Measurements from ENCODE around the gene FNDC3B.

DNA sequence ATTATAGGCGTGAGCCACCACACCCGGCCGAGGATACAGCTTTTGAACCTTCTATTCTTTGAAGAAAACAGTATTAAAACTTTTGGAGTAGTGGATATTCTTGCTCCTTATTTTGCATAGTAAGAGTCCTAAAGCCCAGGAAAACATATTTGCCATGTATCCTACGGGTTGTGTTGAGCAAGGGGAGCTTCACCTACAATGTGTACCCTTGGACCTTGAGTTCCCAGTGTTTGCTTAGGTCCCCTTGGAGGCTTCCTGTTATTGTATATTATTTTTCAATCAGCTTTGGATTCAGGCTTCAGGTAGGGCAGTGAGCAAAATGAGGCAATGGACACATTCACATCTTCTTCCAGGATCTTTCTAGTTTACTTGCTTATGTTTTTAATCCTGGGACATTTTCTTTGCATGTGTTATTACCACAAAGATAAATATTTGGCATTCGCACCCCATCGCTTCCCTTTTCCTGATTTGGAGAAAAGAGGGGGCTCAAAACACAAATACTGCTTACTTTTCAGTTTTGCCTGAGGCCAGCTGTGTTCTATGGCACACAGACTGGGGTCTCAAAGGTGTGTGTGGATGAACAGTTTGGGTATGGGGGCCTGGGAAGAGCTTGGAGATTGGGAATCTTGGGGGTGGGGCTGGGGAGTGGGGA, 88.7 kb downstream of the FNDC3B start:
- no peak for TF ChIP-seq TAF1 (IDR thresholded peaks at IDR 0.05; ENCODE audit: borderline replicate concordance, insufficient read depth, low read length)
- TF ChIP-seq, protein P1, sequence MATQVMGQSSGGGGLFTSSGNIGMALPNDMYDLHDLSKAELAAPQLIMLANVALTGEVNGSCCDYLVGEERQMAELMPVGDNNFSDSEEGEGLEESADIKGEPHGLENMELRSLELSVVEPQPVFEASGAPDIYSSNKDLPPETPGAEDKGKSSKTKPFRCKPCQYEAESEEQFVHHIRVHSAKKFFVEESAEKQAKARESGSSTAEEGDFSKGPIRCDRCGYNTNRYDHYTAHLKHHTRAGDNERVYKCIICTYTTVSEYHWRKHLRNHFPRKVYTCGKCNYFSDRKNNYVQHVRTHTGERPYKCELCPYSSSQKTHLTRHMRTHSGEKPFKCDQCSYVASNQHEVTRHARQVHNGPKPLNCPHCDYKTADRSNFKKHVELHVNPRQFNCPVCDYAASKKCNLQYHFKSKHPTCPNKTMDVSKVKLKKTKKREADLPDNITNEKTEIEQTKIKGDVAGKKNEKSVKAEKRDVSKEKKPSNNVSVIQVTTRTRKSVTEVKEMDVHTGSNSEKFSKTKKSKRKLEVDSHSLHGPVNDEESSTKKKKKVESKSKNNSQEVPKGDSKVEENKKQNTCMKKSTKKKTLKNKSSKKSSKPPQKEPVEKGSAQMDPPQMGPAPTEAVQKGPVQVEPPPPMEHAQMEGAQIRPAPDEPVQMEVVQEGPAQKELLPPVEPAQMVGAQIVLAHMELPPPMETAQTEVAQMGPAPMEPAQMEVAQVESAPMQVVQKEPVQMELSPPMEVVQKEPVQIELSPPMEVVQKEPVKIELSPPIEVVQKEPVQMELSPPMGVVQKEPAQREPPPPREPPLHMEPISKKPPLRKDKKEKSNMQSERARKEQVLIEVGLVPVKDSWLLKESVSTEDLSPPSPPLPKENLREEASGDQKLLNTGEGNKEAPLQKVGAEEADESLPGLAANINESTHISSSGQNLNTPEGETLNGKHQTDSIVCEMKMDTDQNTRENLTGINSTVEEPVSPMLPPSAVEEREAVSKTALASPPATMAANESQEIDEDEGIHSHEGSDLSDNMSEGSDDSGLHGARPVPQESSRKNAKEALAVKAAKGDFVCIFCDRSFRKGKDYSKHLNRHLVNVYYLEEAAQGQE (IDR thresholded peaks at IDR 0.05; ENCODE audit: insufficient read depth in 1 of 2, low read depth in 2 of 2, low read length in 2 of 2) = no peak
- no peak for TF ChIP-seq SIN3A (IDR thresholded peaks at IDR 0.05; ENCODE audit: borderline replicate concordance, insufficient read depth, low read length)

Data from PFSK-1 (cell line).